Measurements from ENCODE around the gene ERBIN. TPM values are rescaled to one million over a fixed set of nuclear protein-coding genes. Genes with fewer than 3 reads are reported as not detected.
A peak's percentile ranks its signal among the peaks of the same experiment; 100 is the strongest.

ERBIN gene
- polyA plus RNA-seq, 2 donors, result 12.5 to 13.0 TPM

DNA sequence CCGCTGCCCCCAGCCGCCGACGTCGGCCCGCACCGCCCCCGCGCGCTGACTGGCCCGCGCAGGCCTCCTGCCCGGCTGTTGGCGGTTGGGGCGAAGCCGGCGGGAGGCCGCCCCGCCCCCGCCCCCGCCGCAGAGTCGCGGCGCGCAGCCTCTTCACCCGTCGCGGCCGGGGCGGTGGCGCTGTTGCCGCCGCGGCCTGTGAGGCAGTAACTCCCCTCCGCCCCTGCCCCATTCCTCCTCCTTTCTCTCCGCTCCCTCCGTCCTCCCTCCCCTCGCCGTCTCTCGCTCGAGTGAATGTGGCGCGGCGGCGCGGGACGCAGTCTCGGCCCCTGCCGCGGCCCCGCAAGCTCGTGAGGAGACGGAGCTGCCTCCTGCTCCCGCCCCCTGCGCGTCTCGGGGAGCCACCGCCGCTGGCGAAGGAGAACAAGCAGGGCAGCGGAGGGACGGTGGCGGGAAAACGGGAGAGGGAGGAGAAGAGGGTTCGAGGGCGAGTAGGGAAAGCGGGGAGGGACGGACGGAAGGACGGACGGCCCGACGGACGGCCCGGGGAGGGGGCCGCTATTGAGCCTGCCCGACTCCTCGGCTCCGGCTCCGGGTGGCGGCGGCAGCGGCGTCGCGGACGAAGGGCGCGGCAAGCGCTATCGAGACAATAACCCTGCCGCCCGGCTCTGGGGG is 637 bp upstream of the ERBIN start:
- 0% methylated on average over 52 to 94 of the region's 94 CpGs for WGBS, 2 donors
- Histone ChIP-seq H3K4me1 (ENCODE audit: control insufficient read depth in 2 of 2, insufficient read depth in 2 of 2, low read length in 1 of 2) (no peaks in the 10 kb centered on the region), H3K9me3 (ENCODE audit: control insufficient read depth in 2 of 2, insufficient read depth in 1 of 2, low read depth in 1 of 2, low read length in 1 of 2) (no peaks in the 10 kb centered on the region), H3K36me3 (ENCODE audit: control insufficient read depth in 2 of 2, insufficient read depth in 2 of 2, low read length in 1 of 2) (no peaks in the 10 kb centered on the region), H3K4me3 (ENCODE audit: low read depth in 1 of 2, low read length in 2 of 2) (peak overlapping the region; percentile 92 to 100), H3K27ac (ENCODE audit: low read depth in 2 of 2, low read length in 1 of 2) (peak overlapping the region; percentile 100), H3K27me3 (ENCODE audit: control insufficient read depth in 1 of 2, insufficient read depth in 2 of 2, low read length in 2 of 2) (no peaks in the 10 kb centered on the region)

DNA sequence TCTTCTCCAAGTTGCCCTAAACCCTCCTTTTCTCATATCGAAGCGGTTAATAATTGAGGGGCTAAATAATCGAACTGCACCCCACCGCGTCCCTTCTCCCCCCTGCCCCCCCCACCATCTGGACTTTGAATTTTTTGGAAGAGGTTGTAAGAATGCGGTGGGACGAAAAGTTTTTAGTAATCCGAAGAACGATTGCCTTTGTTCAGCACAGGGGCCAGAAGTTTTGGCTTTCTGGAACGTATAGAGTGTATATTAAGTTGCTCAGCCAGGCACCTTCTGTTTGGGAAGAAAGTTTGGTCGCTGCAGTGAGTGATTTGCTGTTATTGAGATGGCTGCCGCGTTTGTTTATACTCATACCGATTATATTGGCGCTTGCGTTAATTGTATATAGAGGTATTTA is 518 bp downstream of the ERBIN start:
- peak overlapping the region; percentile 100 for H3K27ac ChIP-seq (ENCODE audit: low read depth in 2 of 2, low read length in 1 of 2)
- H3K9me3 ChIP-seq (ENCODE audit: control insufficient read depth in 2 of 2, insufficient read depth in 1 of 2, low read depth in 1 of 2, low read length in 1 of 2), result no peaks in the 10 kb centered on the region
- peak overlapping the region; percentile 92 to 100 for H3K4me3 ChIP-seq (ENCODE audit: low read depth in 1 of 2, low read length in 2 of 2)
- no peaks in the 10 kb centered on the region for H3K36me3 ChIP-seq (ENCODE audit: control insufficient read depth in 2 of 2, insufficient read depth in 2 of 2, low read length in 1 of 2)
- H3K4me1 ChIP-seq (ENCODE audit: control insufficient read depth in 2 of 2, insufficient read depth in 2 of 2, low read length in 1 of 2), result no peaks in the 10 kb centered on the region
- no peaks in the 10 kb centered on the region for H3K27me3 ChIP-seq (ENCODE audit: control insufficient read depth in 1 of 2, insufficient read depth in 2 of 2, low read length in 2 of 2)
- 0% methylated on average over 16 of the region's 16 CpGs for WGBS, 2 donors

DNA sequence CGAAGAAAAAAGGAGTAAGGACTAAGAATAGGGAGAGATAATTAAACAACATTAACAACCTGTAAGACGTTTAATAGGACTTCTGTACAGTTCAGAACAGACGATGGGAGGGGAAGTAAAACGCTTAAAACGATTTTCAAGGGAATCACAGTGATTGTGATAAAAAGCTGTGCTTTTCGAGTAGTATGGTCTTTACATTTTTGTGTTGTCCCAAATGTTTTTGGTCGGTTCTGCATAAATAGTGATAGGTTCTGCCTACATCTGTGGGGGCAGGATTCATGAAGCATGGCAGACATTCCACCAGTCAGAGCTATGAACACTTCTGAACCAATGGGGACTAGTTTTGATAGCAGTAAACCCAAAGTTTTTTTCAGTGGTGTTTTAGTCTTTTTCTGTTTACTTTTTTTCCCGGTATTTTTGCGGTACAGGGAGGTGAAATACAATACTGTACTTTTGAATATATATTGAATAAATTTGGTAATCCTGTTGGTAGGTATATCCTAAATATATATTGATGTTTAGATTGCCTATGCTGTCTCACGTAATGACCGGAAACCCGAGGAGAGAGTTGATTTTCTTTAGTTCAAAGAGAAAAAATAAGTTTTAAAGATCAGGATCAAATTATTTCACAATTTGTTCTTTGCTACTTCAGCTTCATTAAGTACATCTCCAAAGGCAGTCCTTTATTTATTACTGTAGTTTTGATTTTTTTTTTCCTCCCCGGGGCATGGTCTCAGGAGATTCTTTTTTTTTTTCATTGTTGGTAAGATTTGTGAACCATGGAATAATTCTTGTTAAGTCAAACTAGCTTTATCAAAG is 1.3 kb downstream of the ERBIN start:
- WGBS, 2 donors, result 0 to 1% methylated on average over 13 of the region's 13 CpGs
- peak overlapping the region; percentile 7 to 22 for H3K27ac ChIP-seq (ENCODE audit: low read depth in 2 of 2, low read length in 1 of 2)
- H3K27me3 ChIP-seq (ENCODE audit: control insufficient read depth in 1 of 2, insufficient read depth in 2 of 2, low read length in 2 of 2), result no peaks in the 10 kb centered on the region
- H3K4me3 ChIP-seq (ENCODE audit: low read depth in 1 of 2, low read length in 2 of 2), result peak overlapping the region; percentile 40 to 92
- no peaks in the 10 kb centered on the region for H3K36me3 ChIP-seq (ENCODE audit: control insufficient read depth in 2 of 2, insufficient read depth in 2 of 2, low read length in 1 of 2)
- H3K4me1 ChIP-seq (ENCODE audit: control insufficient read depth in 2 of 2, insufficient read depth in 2 of 2, low read length in 1 of 2), result peaks cover 0 to under 1% of the 10 kb centered on the region in 2 donors
- no peaks in the 10 kb centered on the region for H3K9me3 ChIP-seq (ENCODE audit: control insufficient read depth in 2 of 2, insufficient read depth in 1 of 2, low read depth in 1 of 2, low read length in 1 of 2)

DNA sequence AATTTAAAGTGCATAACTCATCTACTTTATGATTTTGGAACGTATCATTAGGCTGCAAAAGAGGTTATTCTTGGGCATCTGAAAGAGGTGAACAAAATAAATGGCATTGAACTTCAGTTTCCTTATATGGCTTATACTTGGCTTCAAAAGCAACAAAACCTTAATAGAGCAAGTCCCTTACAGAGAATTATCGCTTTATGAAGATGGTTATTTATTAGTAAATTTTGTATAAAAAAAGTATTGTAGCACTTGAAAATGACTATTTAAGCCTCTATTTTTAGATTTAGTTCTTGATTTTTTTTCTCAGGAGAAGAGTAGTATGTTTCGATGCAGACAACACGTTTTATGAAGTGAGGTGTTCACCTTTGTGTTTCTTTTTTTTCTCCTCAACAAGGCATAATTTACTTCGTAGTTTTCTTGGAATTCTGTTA is 2.0 kb downstream of the ERBIN start:
- Histone ChIP-seq H3K27me3 (ENCODE audit: control insufficient read depth in 1 of 2, insufficient read depth in 2 of 2, low read length in 2 of 2) (no peaks in the 10 kb centered on the region), H3K27ac (ENCODE audit: low read depth in 2 of 2, low read length in 1 of 2) (no peak overlapping the region), H3K36me3 (ENCODE audit: control insufficient read depth in 2 of 2, insufficient read depth in 2 of 2, low read length in 1 of 2) (no peaks in the 10 kb centered on the region), H3K4me1 (ENCODE audit: control insufficient read depth in 2 of 2, insufficient read depth in 2 of 2, low read length in 1 of 2) (peaks cover 0 to 2% of the 10 kb centered on the region in 2 donors), H3K4me3 (ENCODE audit: low read depth in 1 of 2, low read length in 2 of 2) (peak overlapping the region in 1 of 2 donors; percentile 92), H3K9me3 (ENCODE audit: control insufficient read depth in 2 of 2, insufficient read depth in 1 of 2, low read depth in 1 of 2, low read length in 1 of 2) (no peaks in the 10 kb centered on the region)
- WGBS, 2 donors, result 8 to 11% methylated on average over 5 of the region's 5 CpGs

DNA sequence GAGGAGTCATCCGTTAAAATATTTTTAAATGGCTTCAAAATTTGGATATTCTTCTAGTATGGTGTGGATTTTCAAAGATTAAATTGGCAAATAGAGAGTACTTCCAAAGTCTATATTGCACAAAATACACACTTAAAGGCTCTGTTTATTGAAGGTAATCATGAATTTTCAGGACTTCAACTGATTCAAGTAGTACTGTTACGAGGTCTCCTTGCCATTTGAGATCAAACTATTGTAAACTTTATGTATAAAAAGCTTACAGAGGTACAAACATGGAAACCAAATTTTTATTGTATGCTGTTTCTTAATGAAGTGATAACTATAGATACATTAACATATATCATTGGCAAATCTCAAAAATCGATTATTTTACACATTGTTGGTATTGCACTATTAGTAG is 2.5 kb downstream of the ERBIN start:
- WGBS, 2 donors, result 52 to 53% methylated on average over 3 of the region's 3 CpGs
- peaks cover 0 to 2% of the 10 kb centered on the region in 2 donors for H3K4me1 ChIP-seq (ENCODE audit: control insufficient read depth in 2 of 2, insufficient read depth in 2 of 2, low read length in 1 of 2)
- no peak overlapping the region for H3K27ac ChIP-seq (ENCODE audit: low read depth in 2 of 2, low read length in 1 of 2)
- H3K27me3 ChIP-seq (ENCODE audit: control insufficient read depth in 1 of 2, insufficient read depth in 2 of 2, low read length in 2 of 2), result no peaks in the 10 kb centered on the region
- no peaks in the 10 kb centered on the region for H3K9me3 ChIP-seq (ENCODE audit: control insufficient read depth in 2 of 2, insufficient read depth in 1 of 2, low read depth in 1 of 2, low read length in 1 of 2)
- H3K36me3 ChIP-seq (ENCODE audit: control insufficient read depth in 2 of 2, insufficient read depth in 2 of 2, low read length in 1 of 2), result no peaks in the 10 kb centered on the region
- no peak overlapping the region for H3K4me3 ChIP-seq (ENCODE audit: low read depth in 1 of 2, low read length in 2 of 2)

DNA sequence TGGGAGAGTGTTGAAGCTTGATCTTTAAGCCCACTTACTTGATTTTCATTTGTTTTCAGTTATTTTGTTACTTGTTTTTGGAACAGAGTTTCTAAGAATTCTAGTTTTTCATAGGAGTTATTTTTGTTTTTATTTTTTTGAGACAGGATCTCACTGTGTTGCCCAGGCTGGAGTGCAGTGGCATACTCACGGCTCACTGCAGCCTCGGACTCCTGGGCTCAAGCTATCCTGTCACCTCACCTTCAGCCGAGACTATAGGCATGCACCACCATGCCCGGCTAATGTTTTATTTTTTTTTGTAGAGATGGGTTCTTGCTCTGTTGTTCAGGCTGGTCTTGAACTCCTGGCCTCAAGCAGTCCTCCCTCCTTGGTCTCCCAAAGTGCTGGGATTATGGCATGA is 6.3 kb downstream of the ERBIN start:
- no peak overlapping the region for H3K27ac ChIP-seq (ENCODE audit: low read depth in 2 of 2, low read length in 1 of 2)
- peaks cover 0 to 2% of the 10 kb centered on the region in 2 donors for H3K4me1 ChIP-seq (ENCODE audit: control insufficient read depth in 2 of 2, insufficient read depth in 2 of 2, low read length in 1 of 2)
- no peaks in the 10 kb centered on the region for H3K36me3 ChIP-seq (ENCODE audit: control insufficient read depth in 2 of 2, insufficient read depth in 2 of 2, low read length in 1 of 2)
- H3K4me3 ChIP-seq (ENCODE audit: low read depth in 1 of 2, low read length in 2 of 2), result no peak overlapping the region
- 95% methylated on average over 4 of the region's 4 CpGs for WGBS, 2 donors
- no peaks in the 10 kb centered on the region for H3K27me3 ChIP-seq (ENCODE audit: control insufficient read depth in 1 of 2, insufficient read depth in 2 of 2, low read length in 2 of 2)
- no peaks in the 10 kb centered on the region for H3K9me3 ChIP-seq (ENCODE audit: control insufficient read depth in 2 of 2, insufficient read depth in 1 of 2, low read depth in 1 of 2, low read length in 1 of 2)

DNA sequence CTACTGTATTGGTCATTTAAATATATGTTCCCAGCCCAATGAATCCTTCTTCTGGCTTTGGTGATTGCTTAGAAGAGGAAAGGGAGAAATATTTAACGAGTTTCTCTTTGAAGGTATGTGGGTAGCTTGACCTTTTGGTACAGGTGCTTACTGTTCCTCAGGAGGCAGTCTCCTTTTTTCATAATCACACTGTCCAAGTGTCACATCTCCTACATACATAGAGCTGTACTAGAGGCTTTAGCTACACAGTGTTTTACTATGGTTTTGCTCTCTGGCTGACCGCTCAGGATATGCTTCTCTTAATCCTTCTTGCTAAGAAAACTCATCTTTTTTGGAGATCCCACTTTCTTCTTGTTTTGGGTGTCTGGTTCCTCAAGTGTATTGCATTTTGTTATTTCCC is 6.9 kb downstream of the ERBIN start:
- no peaks in the 10 kb centered on the region for H3K36me3 ChIP-seq (ENCODE audit: control insufficient read depth in 2 of 2, insufficient read depth in 2 of 2, low read length in 1 of 2)
- H3K9me3 ChIP-seq (ENCODE audit: control insufficient read depth in 2 of 2, insufficient read depth in 1 of 2, low read depth in 1 of 2, low read length in 1 of 2), result no peaks in the 10 kb centered on the region
- 74 to 76% methylated on average over 2 of the region's 2 CpGs for WGBS, 2 donors
- H3K4me1 ChIP-seq (ENCODE audit: control insufficient read depth in 2 of 2, insufficient read depth in 2 of 2, low read length in 1 of 2), result peaks cover 0 to 2% of the 10 kb centered on the region in 2 donors
- no peaks in the 10 kb centered on the region for H3K27me3 ChIP-seq (ENCODE audit: control insufficient read depth in 1 of 2, insufficient read depth in 2 of 2, low read length in 2 of 2)
- H3K4me3 ChIP-seq (ENCODE audit: low read depth in 1 of 2, low read length in 2 of 2), result no peak overlapping the region
- H3K27ac ChIP-seq (ENCODE audit: low read depth in 2 of 2, low read length in 1 of 2), result no peak overlapping the region

DNA sequence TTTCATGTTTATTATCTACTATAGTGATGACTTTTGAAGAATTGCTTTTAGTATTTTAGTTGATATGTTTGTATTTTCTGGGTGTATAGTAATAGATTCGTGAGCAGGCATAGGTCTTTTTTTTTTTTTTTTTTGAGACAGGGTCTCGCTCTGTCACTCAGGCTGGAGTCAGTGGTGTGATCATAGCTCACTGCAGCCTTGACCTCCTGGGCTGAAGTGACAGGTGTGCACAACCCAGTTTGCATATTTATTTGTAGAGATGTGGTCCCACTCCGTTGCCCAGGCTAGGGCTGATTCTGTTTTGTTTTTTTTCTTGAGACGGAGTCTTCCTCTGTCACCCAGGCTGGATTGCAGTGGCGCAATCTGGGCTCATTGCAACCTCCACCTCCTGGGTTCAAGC is 11.9 kb downstream of the ERBIN start:
- no peaks in the 10 kb centered on the region for H3K36me3 ChIP-seq (ENCODE audit: control insufficient read depth in 2 of 2, insufficient read depth in 2 of 2, low read length in 1 of 2)
- no peaks in the 10 kb centered on the region for H3K4me1 ChIP-seq (ENCODE audit: control insufficient read depth in 2 of 2, insufficient read depth in 2 of 2, low read length in 1 of 2)
- no peak overlapping the region for H3K27ac ChIP-seq (ENCODE audit: low read depth in 2 of 2, low read length in 1 of 2)
- H3K27me3 ChIP-seq (ENCODE audit: control insufficient read depth in 1 of 2, insufficient read depth in 2 of 2, low read length in 2 of 2), result no peaks in the 10 kb centered on the region
- H3K4me3 ChIP-seq (ENCODE audit: low read depth in 1 of 2, low read length in 2 of 2), result no peak overlapping the region
- no peaks in the 10 kb centered on the region for H3K9me3 ChIP-seq (ENCODE audit: control insufficient read depth in 2 of 2, insufficient read depth in 1 of 2, low read depth in 1 of 2, low read length in 1 of 2)
- WGBS, 2 donors, result 90 to 94% methylated on average over 5 of the region's 5 CpGs

DNA sequence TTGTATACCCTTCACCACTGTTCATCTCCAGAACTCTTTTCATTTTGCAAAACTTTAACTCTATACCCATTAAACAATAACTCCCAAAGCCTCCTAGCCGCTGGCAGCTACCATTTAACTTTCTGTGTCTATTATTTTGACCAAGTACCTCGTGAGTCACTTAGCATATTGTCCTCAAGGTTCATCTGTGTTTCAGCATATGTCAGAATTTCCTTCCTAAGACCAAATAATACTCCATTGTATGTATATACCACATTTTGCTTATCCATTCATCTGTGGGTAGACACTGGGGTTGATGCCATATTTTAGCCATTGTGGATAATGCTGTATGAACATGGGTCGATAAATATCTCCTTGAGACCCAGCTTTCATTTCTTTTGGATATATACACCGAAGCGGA is 17.4 kb downstream of the ERBIN start:
- 94 to 95% methylated on average over 5 of the region's 5 CpGs for WGBS, 2 donors
- no peaks in the 10 kb centered on the region for H3K4me1 ChIP-seq (ENCODE audit: control insufficient read depth in 2 of 2, insufficient read depth in 2 of 2, low read length in 1 of 2)
- no peaks in the 10 kb centered on the region for H3K9me3 ChIP-seq (ENCODE audit: control insufficient read depth in 2 of 2, insufficient read depth in 1 of 2, low read depth in 1 of 2, low read length in 1 of 2)
- H3K4me3 ChIP-seq (ENCODE audit: low read depth in 1 of 2, low read length in 2 of 2), result no peak overlapping the region
- no peak overlapping the region for H3K27ac ChIP-seq (ENCODE audit: low read depth in 2 of 2, low read length in 1 of 2)
- H3K27me3 ChIP-seq (ENCODE audit: control insufficient read depth in 1 of 2, insufficient read depth in 2 of 2, low read length in 2 of 2), result no peaks in the 10 kb centered on the region
- no peaks in the 10 kb centered on the region for H3K36me3 ChIP-seq (ENCODE audit: control insufficient read depth in 2 of 2, insufficient read depth in 2 of 2, low read length in 1 of 2)

Data from esophagus (tissue), 2 donors.